MCF 10A (cell line): ENCODE data around the gene RAP1GAP2. TPM values are rescaled to one million over a fixed set of nuclear protein-coding genes. Genes with fewer than 3 reads are reported as not detected.

Source experiments
- BruUV-seq: library from RNA; stranded (reverse); fragments of 400-500 nt; replicated peaks from 2 replicates; lab custom pipeline; 2021; lab: Mats Ljungman, UMichigan
- CTCF ChIA-PET: fragments of 300-600 bp; sonication (Branson Sonifier 250); formaldehyde crosslinking; extraction: SDS; loops from one replicate; lab custom pipeline; 2021; ENCODE audit warnings: antibody characterized with exemption, inconsistent platforms; lab: Yijun Ruan, JAX
- POLR2A ChIA-PET: fragments of 300-600, 350-650 bp; sonication (Branson Sonifier 250); formaldehyde crosslinking; extraction: SDS; loops from one replicate; lab custom pipeline; 2020; ENCODE audit warnings: antibody characterized with exemption, inconsistent platforms; lab: Yijun Ruan, JAX
- DNase-seq: peaks from one replicate; pipeline ENCODE4 v3.0.0-alpha.2; 2018; ENCODE audit not compliant: unreplicated experiment
- H3K27ac Mint-ChIP-seq: one replicate; pipeline ENCODE4 v1.8.0; 2022; ENCODE audit warnings: mild to moderate bottlenecking, low read depth, mixed read lengths; ENCODE audit not compliant: unreplicated experiment
- H3K27me3 Mint-ChIP-seq: one replicate; pipeline ENCODE4 v1.8.0; 2022; ENCODE audit warnings: mixed read lengths; ENCODE audit not compliant: insufficient read depth, unreplicated experiment
- H3K36me3 Mint-ChIP-seq: one replicate; pipeline ENCODE4 v1.8.0; 2022; ENCODE audit warnings: mild to moderate bottlenecking, moderate library complexity, mixed read lengths; ENCODE audit not compliant: insufficient read depth, unreplicated experiment
- H3K4me1 Mint-ChIP-seq: one replicate; pipeline ENCODE4 v1.8.0; 2022; ENCODE audit warnings: mixed read lengths; ENCODE audit not compliant: insufficient read depth, unreplicated experiment
- H3K4me3 Mint-ChIP-seq: one replicate; pipeline ENCODE4 v1.8.0; 2022; ENCODE audit warnings: mild to moderate bottlenecking, moderate library complexity, mixed read lengths; ENCODE audit not compliant: unreplicated experiment
- H3K9me3 Mint-ChIP-seq: one replicate; pipeline ENCODE4 v1.8.0; 2022; ENCODE audit warnings: mixed read lengths; ENCODE audit not compliant: unreplicated experiment
- CTCF ChIP-seq: fragments of 200-600 bp; IDR thresholded peaks from one replicate; pipeline ENCODE4 v1.8.0; 2022; ENCODE audit warnings: antibody characterized with exemption, mild to moderate bottlenecking; ENCODE audit not compliant: unreplicated experiment
- intact Hi-C: fragments of 100-400 bp; cut with micrococcal nuclease; formaldehyde crosslinking; loops from 2 replicates; pipeline ENCODE4 v1.14.1; 2022
- total RNA-seq: library from RNA; stranded (reverse); gene quantifications from 2 replicates; pipeline ENCODE4 v1.2.3, GENCODE V29; 2022

RAP1GAP2 gene
- total RNA-seq, 1 experiment from 2014 or later: 40.2 TPM

- no TSS peak for BruUV-seq
- Mint-ChIP-seq H3K4me3 (no peak overlapping the region), H3K4me1 (no peaks in the 10 kb centered on the region), H3K27me3 (peaks cover 23% of the 10 kb centered on the region), H3K9me3 (no peaks in the 10 kb centered on the region), H3K36me3 (no peaks in the 10 kb centered on the region), H3K27ac (no peak overlapping the region)
- CTCF ChIA-PET: no interaction called here
- POLR2A ChIA-PET: interaction anchor here (0.7 to 1.0 kb wide), 2 partner anchors 10 to 11 kb away, joined by 3 read pairs; no protein-coding TSS in a partner anchor
- no peak for DNase-seq
- intact Hi-C loops: no loop called here
- no peak for TF ChIP-seq CTCF
Observed at GRCh38 chr17:2801841-2802240, 5.6 kb downstream of the RAP1GAP2 start.

- Mint-ChIP-seq H3K9me3 (no peaks in the 10 kb centered on the region), H3K36me3 (no peaks in the 10 kb centered on the region), H3K4me1 (no peaks in the 10 kb centered on the region), H3K27me3 (peaks cover 16% of the 10 kb centered on the region), H3K27ac (no peak overlapping the region), H3K4me3 (no peak overlapping the region)
- CTCF ChIA-PET: interaction anchor here (1.1 kb wide), 1 partner anchor 25 kb away, joined by 3 read pairs; no protein-coding TSS in a partner anchor
- POLR2A ChIA-PET: interaction anchor here (1.0 kb wide), 1 partner anchor 9 kb away, joined by 3 read pairs; no protein-coding TSS in a partner anchor
- DNase-seq: no peak
- intact Hi-C loops: no loop called here
- no peak for TF ChIP-seq CTCF
- BruUV-seq: no TSS peak
Observed at GRCh38 chr17:2802574-2802973, 6.3 kb downstream of the RAP1GAP2 start.

- no peak overlapping the region for H3K27ac Mint-ChIP-seq
- intact Hi-C loops: no loop called here
- TF ChIP-seq CTCF: no peak
- H3K27me3 Mint-ChIP-seq: peaks cover 12% of the 10 kb centered on the region
- no peaks in the 10 kb centered on the region for H3K36me3 Mint-ChIP-seq
- no peak overlapping the region for H3K4me3 Mint-ChIP-seq
- ChIA-PET CTCF (interaction anchor here (0.7 to 1.1 kb wide), 2 partner anchors 25 to 206 kb away, joined by 3 read pairs; no protein-coding TSS in a partner anchor), POLR2A (no interaction called here)
- no TSS peak for BruUV-seq
- no peaks in the 10 kb centered on the region for H3K9me3 Mint-ChIP-seq
- H3K4me1 Mint-ChIP-seq: no peaks in the 10 kb centered on the region
- no peak for DNase-seq
Observed at GRCh38 chr17:2803386-2803785, 7.1 kb downstream of the RAP1GAP2 start.

- Mint-ChIP-seq H3K36me3 (no peaks in the 10 kb centered on the region), H3K27ac (no peak overlapping the region), H3K27me3 (peaks cover 7% of the 10 kb centered on the region), H3K4me3 (no peak overlapping the region), H3K4me1 (no peaks in the 10 kb centered on the region), H3K9me3 (no peaks in the 10 kb centered on the region)
- BruUV-seq: no TSS peak
- no peak for DNase-seq
- intact Hi-C loops: no loop called here
- CTCF ChIA-PET: interaction anchor here (0.7 to 1.1 kb wide), 3 partner anchors 15 to 205 kb away, joined by 3 read pairs; no protein-coding TSS in a partner anchor
- TF ChIP-seq CTCF: no peak
- POLR2A ChIA-PET: no interaction called here
Observed at GRCh38 chr17:2803971-2804370, 7.7 kb downstream of the RAP1GAP2 start.
